NCI-H2196 treated with DMSO at 0.1 percent for 48 hours (cell line): ENCODE results near the gene IQGAP2.
"Not testable (repeated sequence)": the region's sequence is repeated elsewhere in the genome, so short reads cannot be mapped to it uniquely, and the experiment has no call there.

Source experiments
- DNase-seq: peaks from one replicate; lab custom pipeline; 2025; ENCODE audit not compliant: unreplicated experiment; lab: John Stamatoyannopoulos, UW

The IQGAP2 gene

DNA sequence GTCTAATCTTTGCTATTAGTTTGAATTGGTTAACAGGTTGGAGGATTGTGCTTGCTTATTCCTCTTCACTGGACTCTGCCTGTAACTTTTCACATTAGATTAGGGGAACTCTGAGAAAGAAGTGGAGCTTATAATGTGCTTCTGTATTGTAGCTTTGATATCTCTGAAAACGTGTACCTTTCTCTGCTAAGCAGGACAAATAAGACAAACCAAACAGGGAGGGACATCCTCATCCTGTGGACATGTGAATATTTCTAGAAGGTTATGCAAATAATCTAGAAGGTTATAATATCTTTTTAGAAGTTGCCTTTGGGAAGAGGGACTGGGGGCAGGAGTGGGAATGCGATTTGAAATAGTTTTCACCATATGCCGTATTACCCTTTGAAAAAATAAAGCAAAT is 11.7 kb downstream of the IQGAP2 start:
- no peak for DNase-seq

DNA sequence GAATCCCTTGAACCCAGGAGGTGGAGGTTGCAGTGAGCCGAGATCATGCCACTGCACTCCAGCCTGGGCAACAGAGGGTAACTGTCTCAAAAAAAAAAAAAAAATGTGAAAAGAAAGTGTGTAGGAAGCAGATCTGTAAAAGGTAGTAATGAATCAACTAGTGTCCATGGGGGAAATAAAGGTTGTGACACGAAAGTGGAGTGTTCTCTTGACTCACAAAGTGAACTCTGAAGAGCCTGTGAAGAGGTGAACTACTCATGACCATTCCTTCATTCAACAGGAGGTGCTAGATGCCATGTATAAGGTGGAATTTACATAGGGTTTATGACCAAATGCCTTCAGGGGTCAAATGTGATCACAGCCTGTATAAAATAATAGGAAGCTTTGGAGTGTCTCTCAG is 12.8 kb downstream of the IQGAP2 start:
- no peak for DNase-seq

DNA sequence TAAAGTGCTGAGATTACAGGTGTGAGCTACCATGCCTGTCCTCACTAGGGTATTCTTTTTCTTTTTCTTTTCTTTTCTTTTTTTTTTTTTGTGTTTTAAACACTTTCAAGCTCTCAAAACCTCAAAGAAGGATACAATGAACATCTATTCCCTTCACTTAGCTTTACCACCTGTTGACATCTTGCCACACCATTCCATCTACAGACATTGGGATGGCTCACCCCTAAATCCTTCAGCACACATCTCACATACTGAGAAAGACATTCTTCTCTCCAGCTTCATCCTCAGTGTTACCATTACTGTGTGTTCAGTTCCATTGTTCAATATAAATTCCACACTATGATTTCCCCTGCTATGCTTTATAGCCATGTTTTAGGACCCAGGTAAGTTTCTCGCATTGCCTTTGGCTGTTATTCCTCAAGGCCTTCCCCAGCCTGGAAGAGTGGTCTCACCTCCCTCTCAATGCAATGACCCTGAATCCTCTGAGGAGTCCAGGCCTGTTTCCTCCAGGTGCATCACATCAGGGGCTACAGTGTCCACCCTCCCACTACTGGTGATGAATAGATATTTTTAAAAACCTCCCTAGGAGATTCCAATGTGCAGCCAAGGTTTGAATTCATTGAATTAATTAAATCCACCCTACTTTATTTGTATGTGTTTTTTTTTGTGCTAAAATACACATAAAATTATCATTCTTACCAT is 16.7 kb downstream of the IQGAP2 start:
- DNase-seq = no peak

GRCh38 chr5:76422227-76422626 is 19.1 kb downstream of the IQGAP2 start:
- DNase-seq = no peak

- DNase-seq = no peak
Observed at GRCh38 chr5:76422742-76423141, 19.7 kb downstream of the IQGAP2 start.

GRCh38 chr5:76425146-76425545 is 22.1 kb downstream of the IQGAP2 start:
- DNase-seq = no peak

- DNase-seq = no peak
Observed at GRCh38 chr5:76425928-76426804, 23.1 kb downstream of the IQGAP2 start.

GRCh38 chr5:76427206-76428140 is 24.4 kb downstream of the IQGAP2 start:
- no peak for DNase-seq

DNA sequence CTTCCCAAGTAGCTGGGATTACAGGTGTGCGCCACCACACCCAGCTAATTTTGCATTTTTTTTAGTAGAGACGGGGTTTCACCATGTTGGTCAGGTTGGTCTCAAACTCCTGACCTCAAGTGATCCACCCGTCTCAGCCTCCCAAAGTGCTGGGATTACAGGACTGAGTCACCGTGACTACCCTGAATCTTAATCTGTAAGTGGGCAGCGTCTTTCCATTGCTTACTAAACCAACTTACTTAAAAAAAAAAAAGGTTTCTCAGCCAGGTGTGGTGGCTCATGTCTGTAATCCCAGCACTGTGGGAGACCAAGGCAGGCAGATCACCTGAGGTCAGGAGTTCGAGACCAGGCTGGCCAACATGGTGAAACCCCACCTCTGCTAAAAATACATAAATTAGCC is 25.5 kb downstream of the IQGAP2 start:
- not testable (repeated sequence) for DNase-seq

DNA sequence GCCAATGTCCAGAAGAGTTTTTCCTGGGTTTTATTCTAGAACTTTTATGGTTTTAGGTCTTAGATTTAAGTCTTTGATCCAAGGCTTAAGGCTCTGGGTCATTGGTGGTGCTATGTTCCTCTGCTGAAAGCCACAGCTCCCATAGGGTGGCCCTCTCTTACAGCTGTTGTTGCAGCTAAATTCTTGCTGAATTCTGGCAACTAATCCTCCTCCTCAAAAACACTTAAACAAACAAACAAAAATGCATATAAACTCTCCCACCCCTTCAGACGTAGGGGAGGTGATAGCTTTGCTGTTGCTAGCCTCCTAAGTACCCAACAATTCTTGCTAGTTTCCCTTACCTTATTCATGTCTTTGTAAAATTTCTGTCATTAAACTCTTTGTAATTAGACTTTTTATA is 30.2 kb downstream of the IQGAP2 start:
- no peak for DNase-seq

DNA sequence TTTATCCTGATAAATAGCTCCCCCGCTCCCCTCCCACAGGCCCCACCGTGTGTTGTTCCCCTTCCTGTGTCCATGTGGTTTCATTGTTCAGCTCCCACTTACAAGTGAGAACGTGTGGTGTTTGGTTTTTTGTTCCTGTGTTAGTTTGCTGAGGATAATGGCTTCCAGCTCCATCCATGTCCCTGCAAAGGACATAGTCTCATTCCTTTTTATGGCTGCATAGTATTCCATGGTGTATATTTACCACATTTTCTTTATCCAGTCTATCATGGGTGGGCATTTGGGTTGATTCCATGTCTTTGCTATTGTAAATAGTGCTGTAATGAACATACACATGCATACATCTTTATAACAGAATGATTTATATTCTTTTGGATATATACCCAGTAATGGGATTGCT is 34.4 kb downstream of the IQGAP2 start:
- not testable (repeated sequence) for DNase-seq

- no peak for DNase-seq
Observed at GRCh38 chr5:76438025-76438424, 34.9 kb downstream of the IQGAP2 start.

DNA sequence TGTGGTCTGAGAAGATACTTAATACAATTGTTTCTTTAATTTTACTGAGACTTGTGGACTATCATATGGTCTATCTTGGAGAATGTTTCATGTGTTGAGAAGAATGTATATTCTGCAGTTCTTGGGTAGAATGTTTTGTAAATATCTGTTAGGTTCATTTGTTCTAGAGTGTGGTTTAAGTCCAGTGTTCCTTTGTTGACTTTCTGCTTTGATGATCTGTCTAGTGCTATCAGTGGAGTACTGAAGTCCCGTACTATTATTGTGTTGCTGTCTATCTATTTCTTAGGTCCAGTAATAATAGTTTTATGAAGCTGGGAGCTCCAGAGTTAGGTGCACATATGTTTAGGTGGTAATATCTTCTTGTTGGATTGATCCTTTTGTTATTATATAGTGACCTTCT is 36.1 kb downstream of the IQGAP2 start:
- no peak for DNase-seq

GRCh38 chr5:76439929-76440328 is 36.8 kb downstream of the IQGAP2 start:
- DNase-seq = no peak

GRCh38 chr5:76441101-76441500 is 38.0 kb downstream of the IQGAP2 start:
- no peak for DNase-seq

DNA sequence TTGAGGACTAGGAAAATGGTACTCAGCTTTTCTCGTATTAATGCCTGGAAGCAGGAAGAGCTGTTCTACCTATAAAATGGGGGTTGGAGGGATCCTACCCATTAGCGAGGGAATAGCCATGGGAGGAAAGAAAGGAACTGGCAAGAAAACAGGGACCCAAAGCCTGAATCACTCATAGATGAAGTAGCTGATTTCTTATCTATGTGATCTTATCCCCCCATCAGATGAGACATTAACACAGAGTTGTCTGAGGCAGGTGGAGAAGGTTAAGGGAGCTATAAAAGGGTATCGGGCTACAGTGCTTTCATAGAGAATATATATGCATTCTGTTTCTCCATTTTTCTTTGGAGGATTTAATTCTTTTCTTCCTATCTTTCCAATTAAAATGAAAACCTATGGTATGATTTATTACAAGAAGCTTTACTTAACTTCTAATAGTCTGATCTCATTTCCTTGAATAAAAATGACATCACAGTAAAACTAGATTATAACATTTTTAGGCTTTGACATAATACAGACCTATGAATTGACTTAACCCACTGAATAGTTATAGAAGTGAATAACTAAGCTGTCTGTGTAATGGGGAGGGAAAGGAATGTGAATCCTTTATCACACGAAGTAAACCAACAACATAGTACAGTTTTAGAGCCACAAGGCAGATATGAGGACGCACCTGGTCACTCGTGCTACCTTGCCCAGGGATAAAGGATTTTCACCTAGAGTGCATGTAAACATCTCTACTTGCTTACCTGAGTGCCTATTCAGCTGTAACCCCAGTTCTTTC is 39.0 kb downstream of the IQGAP2 start:
- DNase-seq = no peak

DNA sequence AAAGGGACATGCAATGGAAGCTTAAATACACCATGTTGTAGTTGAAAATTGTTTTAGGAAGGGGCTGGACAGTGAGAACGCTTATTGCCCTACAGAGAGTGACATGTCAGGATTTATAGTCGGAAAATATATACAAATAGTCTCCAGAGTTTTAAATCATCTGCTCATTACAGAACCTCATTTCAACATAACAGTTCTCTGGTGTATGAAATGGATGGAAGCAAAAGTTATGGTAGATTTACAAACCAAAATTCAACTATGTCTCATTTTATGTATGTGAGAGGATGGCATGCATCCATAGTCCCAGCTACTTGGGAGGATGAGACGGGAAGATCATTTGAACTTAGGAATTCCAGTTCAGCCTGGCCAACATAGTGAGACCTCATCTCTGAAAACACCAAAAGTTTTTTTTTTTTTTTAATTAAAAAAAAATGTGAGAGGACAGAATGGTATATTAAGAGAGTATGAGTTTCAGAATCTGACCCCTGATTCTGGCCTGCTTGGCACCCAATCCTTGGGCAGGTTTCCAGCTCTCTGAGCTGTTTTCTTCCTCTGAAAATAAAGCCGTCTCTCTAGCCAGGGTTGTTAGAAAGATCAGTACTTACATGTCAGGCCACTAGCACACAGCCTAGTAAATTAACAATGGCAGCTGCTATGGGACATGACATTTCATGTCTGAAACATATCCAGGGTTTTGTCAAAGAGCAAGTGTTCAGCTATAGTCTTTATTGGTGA is 40.1 kb downstream of the IQGAP2 start:
- DNase-seq = no peak

- no peak for DNase-seq
Observed at GRCh38 chr5:76445063-76445462, 42.0 kb downstream of the IQGAP2 start.

DNA sequence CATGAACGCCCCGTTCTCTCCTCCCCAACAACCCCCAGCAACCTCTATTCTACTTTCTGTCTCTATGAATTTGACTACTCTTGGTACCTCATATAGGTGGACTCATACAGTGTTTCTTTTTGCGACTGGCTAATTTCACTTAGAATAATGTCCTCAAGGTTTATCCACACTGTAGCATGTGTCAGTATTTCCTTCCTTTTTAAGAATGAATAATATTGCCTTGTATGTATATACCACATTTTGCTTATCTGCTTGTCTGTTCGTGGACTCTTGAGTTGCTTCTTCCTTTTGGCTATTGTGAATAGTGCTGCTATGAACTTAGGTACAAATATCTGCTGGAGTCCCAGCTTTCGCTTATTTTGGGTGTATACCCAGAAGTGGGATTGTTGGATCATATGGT is 42.7 kb downstream of the IQGAP2 start:
- DNase-seq = no peak

DNA sequence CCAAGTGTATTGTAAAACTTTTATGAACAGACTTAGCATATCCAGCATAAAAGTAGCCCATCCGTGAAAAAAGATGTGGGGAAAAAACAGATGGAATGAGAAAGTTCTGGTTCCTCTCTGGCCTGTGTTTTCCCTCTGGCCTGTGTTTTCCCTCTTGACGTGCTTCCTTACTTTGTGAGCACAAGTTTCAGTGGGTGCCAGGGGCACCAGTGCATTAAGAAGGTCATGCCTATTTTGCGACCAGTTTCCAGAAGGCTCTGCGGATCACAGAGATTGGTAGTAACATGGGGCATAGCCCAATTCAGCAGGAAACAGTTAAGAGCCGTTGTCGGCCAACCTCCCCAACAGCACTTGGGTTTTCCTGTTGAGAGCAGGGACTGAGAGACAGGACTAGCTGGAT is 43.7 kb downstream of the IQGAP2 start:
- no peak for DNase-seq
